Measurements from ENCODE around the gene LRRC45. TPM values are rescaled to one million over a fixed set of nuclear protein-coding genes. Genes with fewer than 3 reads are reported as not detected.

LRRC45 gene
- total RNA-seq, 1 experiment from 2014 or later, result 40.1 TPM

DNA sequence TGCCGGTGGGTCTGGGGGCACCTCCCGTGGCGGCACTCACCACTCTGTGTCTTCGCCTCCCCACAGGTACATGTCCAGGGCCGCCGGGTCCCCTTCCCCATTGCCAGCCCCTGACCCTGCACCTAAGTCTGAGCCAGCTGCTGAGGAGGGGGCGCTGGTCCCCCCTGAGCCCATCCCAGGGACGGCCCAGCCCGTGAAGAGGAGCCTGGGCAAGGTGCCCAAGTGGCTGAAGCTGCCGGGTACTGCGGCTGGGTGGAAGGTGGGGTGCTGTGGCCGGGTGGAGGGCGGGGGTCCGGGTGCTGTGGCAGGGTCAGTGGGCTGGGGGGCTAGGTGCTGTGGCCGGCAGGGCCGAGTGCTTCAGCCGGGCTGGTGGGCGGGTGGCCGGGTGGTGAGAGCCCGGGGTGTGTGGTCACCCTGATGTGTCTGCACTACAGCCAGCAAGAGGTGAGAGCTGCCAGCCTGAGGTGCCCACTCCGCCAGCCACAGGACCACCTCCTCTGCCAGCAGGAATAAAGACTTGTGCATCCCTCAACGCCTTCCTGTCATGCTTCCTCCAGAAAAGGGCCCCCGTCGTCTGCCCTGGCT is 6.1 kb upstream of the LRRC45 start:
- POLR2A ChIA-PET, result interaction anchor here (0.9 kb wide), 1 partner anchor 57 kb away, joined by 3 read pairs; no protein-coding TSS in a partner anchor
- H3K79me2 ChIP-seq (ENCODE audit: insufficient read depth, low read length), result peaks cover 27% of the 10 kb centered on the region
- no peak overlapping the region for H3K4me3 ChIP-seq (replicated peaks in 1 of 2; ENCODE audit: low read depth in 1 of 2, low read length in 2 of 2)
- peaks cover 4% of the 10 kb centered on the region; the same call in 1 of the 2 replicates for H4K20me1 ChIP-seq (ENCODE audit: insufficient read depth)
- ATAC-seq (no peak), DNase-seq (ENCODE audit: low read depth, low spot score) (no peak)
- TF ChIP-seq, protein P1, sequence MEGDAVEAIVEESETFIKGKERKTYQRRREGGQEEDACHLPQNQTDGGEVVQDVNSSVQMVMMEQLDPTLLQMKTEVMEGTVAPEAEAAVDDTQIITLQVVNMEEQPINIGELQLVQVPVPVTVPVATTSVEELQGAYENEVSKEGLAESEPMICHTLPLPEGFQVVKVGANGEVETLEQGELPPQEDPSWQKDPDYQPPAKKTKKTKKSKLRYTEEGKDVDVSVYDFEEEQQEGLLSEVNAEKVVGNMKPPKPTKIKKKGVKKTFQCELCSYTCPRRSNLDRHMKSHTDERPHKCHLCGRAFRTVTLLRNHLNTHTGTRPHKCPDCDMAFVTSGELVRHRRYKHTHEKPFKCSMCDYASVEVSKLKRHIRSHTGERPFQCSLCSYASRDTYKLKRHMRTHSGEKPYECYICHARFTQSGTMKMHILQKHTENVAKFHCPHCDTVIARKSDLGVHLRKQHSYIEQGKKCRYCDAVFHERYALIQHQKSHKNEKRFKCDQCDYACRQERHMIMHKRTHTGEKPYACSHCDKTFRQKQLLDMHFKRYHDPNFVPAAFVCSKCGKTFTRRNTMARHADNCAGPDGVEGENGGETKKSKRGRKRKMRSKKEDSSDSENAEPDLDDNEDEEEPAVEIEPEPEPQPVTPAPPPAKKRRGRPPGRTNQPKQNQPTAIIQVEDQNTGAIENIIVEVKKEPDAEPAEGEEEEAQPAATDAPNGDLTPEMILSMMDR (IDR thresholded peaks at IDR 0.05 in 2 of 3, conservative IDR thresholded peaks at IDR 0.05 in 1 of 3; ENCODE audit: borderline replicate concordance in 1 of 3, insufficient read depth in 1 of 3, low read depth in 2 of 3, low read length in 2 of 3), result no peak
- H2AFZ ChIP-seq (ENCODE audit: low read depth, low read length, poor library complexity, severe bottlenecking), result no peak overlapping the region
- RAD21 ChIA-PET (ENCODE audit: low non-redundant PET in 1 of 2, low total read pairs in 2 of 2, uncharacterized antibody in 2 of 2, unreplicated experiment in 2 of 2), result no interaction called here
- CTCF ChIA-PET, result no interaction called here
- no peak overlapping the region for H3K4me2 ChIP-seq (ENCODE audit: low read length)
- H3K9ac ChIP-seq (ENCODE audit: low read length), result no peak overlapping the region
- BruUV-seq (replicated peaks), result no TSS peak
- intact Hi-C loops (cut with micrococcal nuclease), result no loop called here
- no peaks in the 10 kb centered on the region for H3K9me2 ChIP-seq (ENCODE audit: insufficient read depth)
- H3K4me1 ChIP-seq (ENCODE audit: control insufficient read depth in 1 of 2, insufficient read depth in 2 of 2, low read length in 2 of 2), result peaks cover 21 to 36% of the 10 kb centered on the region in 2 experiments
- peak overlapping the region; percentile 36; the same call in 1 of the 2 replicates for H3K27ac ChIP-seq (ENCODE audit: low read depth, low read length)
- no peaks in the 10 kb centered on the region for H3K9me3 ChIP-seq (ENCODE audit: control insufficient read depth in 1 of 2, insufficient read depth in 1 of 2, low read depth in 1 of 2, low read length in 2 of 2)
- no peaks in the 10 kb centered on the region for H3K27me3 ChIP-seq (ENCODE audit: insufficient read depth, low read length)
- H3K36me3 ChIP-seq (ENCODE audit: control insufficient read depth in 1 of 2, insufficient read depth in 2 of 2, low read length in 2 of 2), result peaks cover 0 to 10% of the 10 kb centered on the region in 2 experiments; a peak in 1 of 4 replicates

DNA sequence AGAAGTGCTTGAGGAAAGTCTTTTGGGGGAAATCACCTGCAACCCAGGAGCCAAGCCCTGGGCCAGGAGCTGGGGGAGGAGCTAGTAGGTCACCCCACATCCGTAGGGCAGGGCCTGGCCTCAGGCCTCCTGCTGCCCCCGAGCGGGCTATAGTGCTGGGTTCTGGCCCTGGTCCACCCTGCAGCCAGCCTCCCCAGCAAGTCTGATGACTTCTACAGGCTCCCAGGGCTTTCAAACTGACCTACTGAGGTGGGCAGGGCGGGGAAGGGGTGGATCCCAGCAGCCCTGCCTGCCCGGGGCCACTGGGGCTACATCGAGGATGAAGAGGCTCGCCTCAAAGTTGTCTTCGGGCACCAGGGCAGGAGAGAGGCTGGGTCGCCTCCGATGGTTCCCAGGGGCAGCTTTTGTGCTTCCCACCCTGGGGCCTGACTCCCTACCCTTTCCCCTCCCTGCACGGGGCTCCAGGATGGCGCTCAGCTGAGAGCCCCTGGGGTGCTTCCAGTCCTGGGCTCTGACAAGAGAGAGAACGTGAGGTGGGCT is 5.4 kb upstream of the LRRC45 start:
- no peak for ATAC-seq
- no peak overlapping the region for H3K9ac ChIP-seq (ENCODE audit: low read length)
- DNase-seq (ENCODE audit: low read depth, low spot score), result no peak
- peaks cover 21 to 36% of the 10 kb centered on the region in 2 experiments for H3K4me1 ChIP-seq (ENCODE audit: control insufficient read depth in 1 of 2, insufficient read depth in 2 of 2, low read length in 2 of 2)
- intact Hi-C loops (cut with micrococcal nuclease), result no loop called here
- RAD21 ChIA-PET (ENCODE audit: low non-redundant PET in 1 of 2, low total read pairs in 2 of 2, uncharacterized antibody in 2 of 2, unreplicated experiment in 2 of 2), result no interaction called here
- H3K4me2 ChIP-seq (ENCODE audit: low read length), result no peak overlapping the region
- CTCF ChIA-PET, result interaction anchor here (1.2 kb wide), 1 partner anchor 58 kb away, joined by 3 read pairs; no protein-coding TSS in a partner anchor
- peaks cover 4% of the 10 kb centered on the region; the same call in 1 of the 2 replicates for H4K20me1 ChIP-seq (ENCODE audit: insufficient read depth)
- peak overlapping the region; percentile 36; the same call in 1 of the 2 replicates for H3K27ac ChIP-seq (ENCODE audit: low read depth, low read length)
- POLR2A ChIA-PET, result no interaction called here
- no TSS peak for BruUV-seq (replicated peaks)
- H3K4me3 ChIP-seq (replicated peaks in 1 of 2; ENCODE audit: low read depth in 1 of 2, low read length in 2 of 2), result no peak overlapping the region
- peaks cover 34% of the 10 kb centered on the region for H3K79me2 ChIP-seq (ENCODE audit: insufficient read depth, low read length)
- H3K9me3 ChIP-seq (ENCODE audit: control insufficient read depth in 1 of 2, insufficient read depth in 1 of 2, low read depth in 1 of 2, low read length in 2 of 2), result no peaks in the 10 kb centered on the region
- H3K36me3 ChIP-seq (ENCODE audit: control insufficient read depth in 1 of 2, insufficient read depth in 2 of 2, low read length in 2 of 2), result peaks cover 0 to 10% of the 10 kb centered on the region in 2 experiments; a peak in 1 of 4 replicates
- no peaks in the 10 kb centered on the region for H3K27me3 ChIP-seq (ENCODE audit: insufficient read depth, low read length)
- H2AFZ ChIP-seq (ENCODE audit: low read depth, low read length, poor library complexity, severe bottlenecking), result no peak overlapping the region
- no peaks in the 10 kb centered on the region for H3K9me2 ChIP-seq (ENCODE audit: insufficient read depth)
- no peak for TF ChIP-seq CEBPB (IDR thresholded peaks at IDR 0.05; ENCODE audit: low read depth)
- no peak for TF ChIP-seq YY1 (IDR thresholded peaks at IDR 0.05; ENCODE audit: extremely low read depth, insufficient replicate concordance, low read depth, low read length)
- TF ChIP-seq, protein P1 (IDR thresholded peaks at IDR 0.05 in 2 of 3, conservative IDR thresholded peaks at IDR 0.05 in 1 of 3; ENCODE audit: borderline replicate concordance in 1 of 3, insufficient read depth in 1 of 3, low read depth in 2 of 3, low read length in 2 of 3), result no peak
- no peak for TF ChIP-seq SIN3A (IDR thresholded peaks at IDR 0.05; ENCODE audit: low read depth)
- TF ChIP-seq, protein P2, sequence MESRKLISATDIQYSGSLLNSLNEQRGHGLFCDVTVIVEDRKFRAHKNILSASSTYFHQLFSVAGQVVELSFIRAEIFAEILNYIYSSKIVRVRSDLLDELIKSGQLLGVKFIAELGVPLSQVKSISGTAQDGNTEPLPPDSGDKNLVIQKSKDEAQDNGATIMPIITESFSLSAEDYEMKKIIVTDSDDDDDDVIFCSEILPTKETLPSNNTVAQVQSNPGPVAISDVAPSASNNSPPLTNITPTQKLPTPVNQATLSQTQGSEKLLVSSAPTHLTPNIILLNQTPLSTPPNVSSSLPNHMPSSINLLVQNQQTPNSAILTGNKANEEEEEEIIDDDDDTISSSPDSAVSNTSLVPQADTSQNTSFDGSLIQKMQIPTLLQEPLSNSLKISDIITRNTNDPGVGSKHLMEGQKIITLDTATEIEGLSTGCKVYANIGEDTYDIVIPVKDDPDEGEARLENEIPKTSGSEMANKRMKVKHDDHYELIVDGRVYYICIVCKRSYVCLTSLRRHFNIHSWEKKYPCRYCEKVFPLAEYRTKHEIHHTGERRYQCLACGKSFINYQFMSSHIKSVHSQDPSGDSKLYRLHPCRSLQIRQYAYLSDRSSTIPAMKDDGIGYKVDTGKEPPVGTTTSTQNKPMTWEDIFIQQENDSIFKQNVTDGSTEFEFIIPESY (IDR thresholded peaks at IDR 0.05; ENCODE audit: extremely low read depth, insufficient replicate concordance, low read length), result no peak
- no peak for TF ChIP-seq ZNF274 (IDR thresholded peaks at IDR 0.05; ENCODE audit: low read depth, low read length)
- TF ChIP-seq, protein P3, sequence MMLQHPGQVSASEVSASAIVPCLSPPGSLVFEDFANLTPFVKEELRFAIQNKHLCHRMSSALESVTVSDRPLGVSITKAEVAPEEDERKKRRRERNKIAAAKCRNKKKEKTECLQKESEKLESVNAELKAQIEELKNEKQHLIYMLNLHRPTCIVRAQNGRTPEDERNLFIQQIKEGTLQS (IDR thresholded peaks at IDR 0.05), result no peak
